ENCODE measurements around the gene CLEC18B. TPM values are rescaled to one million over a fixed set of nuclear protein-coding genes. Genes with fewer than 3 reads are reported as not detected.

The CLEC18B gene
- polyA plus RNA-seq, 1 donor (not counting 4 experiments of a cell fraction or from before 2014, with no cell fraction given): 0.46 TPM

DNA sequence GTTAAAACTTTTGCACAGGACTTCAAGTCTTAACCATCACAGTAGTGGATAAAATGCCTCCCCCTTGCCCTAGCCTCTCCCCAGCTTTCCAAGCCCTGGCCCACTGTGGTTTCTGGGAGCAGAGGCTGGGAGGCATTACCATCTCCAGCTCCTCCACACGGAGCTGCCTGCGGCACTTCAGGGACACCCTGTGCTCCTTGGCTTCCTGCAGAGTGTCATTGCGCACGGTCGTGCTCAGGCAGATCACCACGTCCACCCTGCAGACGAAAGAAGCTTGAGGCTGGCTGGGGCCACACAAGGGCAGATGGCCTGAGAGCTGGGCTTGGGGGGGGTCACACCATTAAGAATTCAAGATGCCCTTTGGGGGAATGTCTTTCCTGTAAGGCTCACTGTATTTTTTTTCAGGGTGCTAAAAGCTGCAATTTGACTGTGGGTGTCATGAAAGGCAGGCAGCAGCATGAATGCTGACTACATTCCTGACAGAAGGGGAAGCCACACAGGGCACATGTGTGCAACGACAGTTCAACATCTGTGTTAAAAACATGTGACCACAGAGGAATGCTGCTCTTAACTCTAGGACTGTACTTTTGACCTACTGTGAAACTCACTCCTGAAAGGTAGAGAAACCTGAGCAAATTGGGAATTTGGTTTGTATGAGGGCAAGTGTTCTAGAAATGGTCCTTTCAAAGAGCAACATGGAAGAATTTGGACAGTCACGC lies 47.7 kb upstream of the CLEC18B start:
- H3K4me3 ChIP-seq (ENCODE audit: control insufficient read depth in 2 of 3, extremely low read depth in 1 of 3, insufficient read depth in 2 of 3, low read depth in 1 of 3, low read length in 3 of 3): no peak overlapping the region
- dilution Hi-C loops (cut with MboI; ENCODE audit: extremely low pct_ligation_motif_present, low sequenced_read_pairs): no loop called here
- H3K9me3 ChIP-seq (ENCODE audit: control insufficient read depth, low read depth, low read length): no peaks in the 10 kb centered on the region
- H3K27me3 ChIP-seq (ENCODE audit: control insufficient read depth, extremely low read depth, insufficient read depth, low read length): no peaks in the 10 kb centered on the region
- no peak overlapping the region for H3K27ac ChIP-seq (ENCODE audit: control insufficient read depth, insufficient read depth, low read length)
- H2AFZ ChIP-seq (ENCODE audit: control insufficient read depth, low read length): no peak overlapping the region
- no peaks in the 10 kb centered on the region for H3K9me1 ChIP-seq (ENCODE audit: control insufficient read depth, extremely low read depth, insufficient read depth, low read length)
- H4K20me1 ChIP-seq (ENCODE audit: control insufficient read depth, extremely low read depth, insufficient read depth, low read length): no peaks in the 10 kb centered on the region
- H3K36me3 ChIP-seq (ENCODE audit: control insufficient read depth in 2 of 2, extremely low read depth in 1 of 2, insufficient read depth in 2 of 2, low read length in 2 of 2): peaks cover 21 to 37% of the 10 kb centered on the region in 2 experiments
- peak overlapping the region; percentile 12 for H3K4me2 ChIP-seq (ENCODE audit: control insufficient read depth, extremely low read depth, insufficient read depth, low read depth, low read length)
- peak; percentile 5 for FAIRE-seq
- H3K9ac ChIP-seq (ENCODE audit: control insufficient read depth, extremely low read depth, insufficient read depth, low read length): no peak overlapping the region
- no peak for TF ChIP-seq EZH2 (IDR thresholded peaks at IDR 0.05; ENCODE audit: low read length)
- TF ChIP-seq, protein P1, sequence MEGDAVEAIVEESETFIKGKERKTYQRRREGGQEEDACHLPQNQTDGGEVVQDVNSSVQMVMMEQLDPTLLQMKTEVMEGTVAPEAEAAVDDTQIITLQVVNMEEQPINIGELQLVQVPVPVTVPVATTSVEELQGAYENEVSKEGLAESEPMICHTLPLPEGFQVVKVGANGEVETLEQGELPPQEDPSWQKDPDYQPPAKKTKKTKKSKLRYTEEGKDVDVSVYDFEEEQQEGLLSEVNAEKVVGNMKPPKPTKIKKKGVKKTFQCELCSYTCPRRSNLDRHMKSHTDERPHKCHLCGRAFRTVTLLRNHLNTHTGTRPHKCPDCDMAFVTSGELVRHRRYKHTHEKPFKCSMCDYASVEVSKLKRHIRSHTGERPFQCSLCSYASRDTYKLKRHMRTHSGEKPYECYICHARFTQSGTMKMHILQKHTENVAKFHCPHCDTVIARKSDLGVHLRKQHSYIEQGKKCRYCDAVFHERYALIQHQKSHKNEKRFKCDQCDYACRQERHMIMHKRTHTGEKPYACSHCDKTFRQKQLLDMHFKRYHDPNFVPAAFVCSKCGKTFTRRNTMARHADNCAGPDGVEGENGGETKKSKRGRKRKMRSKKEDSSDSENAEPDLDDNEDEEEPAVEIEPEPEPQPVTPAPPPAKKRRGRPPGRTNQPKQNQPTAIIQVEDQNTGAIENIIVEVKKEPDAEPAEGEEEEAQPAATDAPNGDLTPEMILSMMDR (optimal IDR thresholded peaks at IDR 0.05 in 1 of 3, IDR thresholded peaks at IDR 0.05 in 1 of 3, conservative IDR thresholded peaks at IDR 0.05 in 1 of 3; ENCODE audit: extremely low read depth in 1 of 3, insufficient read depth in 2 of 3, low read length in 3 of 3): peak in 2 of 3 experiments; percentile 17 to 29
- H3K4me1 ChIP-seq (ENCODE audit: control insufficient read depth, extremely low read depth, insufficient read depth, low read length): peaks cover 9% of the 10 kb centered on the region
- DNase-seq (ENCODE audit: low read depth, low spot score): no peak
- H3K79me2 ChIP-seq (ENCODE audit: control insufficient read depth, insufficient read depth, low read length): no peaks in the 10 kb centered on the region

DNA sequence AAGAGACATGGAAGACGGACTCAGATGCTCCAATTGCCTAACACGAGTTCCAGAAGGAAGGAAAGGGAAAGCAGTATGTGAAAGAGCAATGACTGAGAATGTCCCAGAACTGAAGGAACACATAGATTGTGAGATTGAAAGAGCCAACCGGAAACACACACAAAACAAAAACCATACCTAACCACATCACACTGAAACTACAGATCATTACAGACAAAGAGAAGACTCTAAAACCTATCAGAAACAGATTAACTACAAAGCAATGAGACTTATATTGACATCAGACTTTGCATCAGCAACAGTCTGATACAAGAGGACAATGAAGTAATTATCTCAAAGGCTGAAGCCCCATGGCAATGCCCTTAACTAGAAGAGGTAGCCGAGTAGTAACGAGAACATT lies 45.6 kb upstream of the CLEC18B start:
- TF ChIP-seq, protein P1 (optimal IDR thresholded peaks at IDR 0.05 in 1 of 3, IDR thresholded peaks at IDR 0.05 in 1 of 3, conservative IDR thresholded peaks at IDR 0.05 in 1 of 3; ENCODE audit: extremely low read depth in 1 of 3, insufficient read depth in 2 of 3, low read length in 3 of 3): no peak
- no peak for TF ChIP-seq EZH2 (IDR thresholded peaks at IDR 0.05; ENCODE audit: low read length)
- Histone ChIP-seq H4K20me1 (ENCODE audit: control insufficient read depth, extremely low read depth, insufficient read depth, low read length) (no peaks in the 10 kb centered on the region), H3K9ac (ENCODE audit: control insufficient read depth, extremely low read depth, insufficient read depth, low read length) (no peak overlapping the region), H3K4me3 (ENCODE audit: control insufficient read depth in 2 of 3, extremely low read depth in 1 of 3, insufficient read depth in 2 of 3, low read depth in 1 of 3, low read length in 3 of 3) (no peak overlapping the region), H3K9me3 (ENCODE audit: control insufficient read depth, low read depth, low read length) (no peaks in the 10 kb centered on the region), H3K36me3 (ENCODE audit: control insufficient read depth in 2 of 2, extremely low read depth in 1 of 2, insufficient read depth in 2 of 2, low read length in 2 of 2) (peaks cover 23 to 39% of the 10 kb centered on the region in 2 experiments), H3K4me1 (ENCODE audit: control insufficient read depth, extremely low read depth, insufficient read depth, low read length) (peaks cover 25% of the 10 kb centered on the region), H3K9me1 (ENCODE audit: control insufficient read depth, extremely low read depth, insufficient read depth, low read length) (no peaks in the 10 kb centered on the region), H3K4me2 (ENCODE audit: control insufficient read depth, extremely low read depth, insufficient read depth, low read depth, low read length) (no peak overlapping the region), H3K27me3 (ENCODE audit: control insufficient read depth, extremely low read depth, insufficient read depth, low read length) (no peaks in the 10 kb centered on the region), H3K79me2 (ENCODE audit: control insufficient read depth, insufficient read depth, low read length) (no peaks in the 10 kb centered on the region), H3K27ac (ENCODE audit: control insufficient read depth, insufficient read depth, low read length) (no peak overlapping the region), H2AFZ (ENCODE audit: control insufficient read depth, low read length) (no peak overlapping the region)
- dilution Hi-C loops (cut with MboI; ENCODE audit: extremely low pct_ligation_motif_present, low sequenced_read_pairs): no loop called here
- DNase-seq (ENCODE audit: low read depth, low spot score) (no peak), FAIRE-seq (no peak)

All from keratinocyte (primary cell).